ENCODE data around the gene VAPA. TPM values are rescaled to one million over a fixed set of nuclear protein-coding genes. Genes with fewer than 3 reads are reported as not detected.

The VAPA gene
- total and polyA plus RNA-seq, 12 donors: 33.2 to 269 (median 219) TPM

GRCh38 chr18:10002280-10002679 lies 88.5 kb downstream of the VAPA start:
- no peak overlapping the region for H3K4me3 ChIP-seq
- peaks cover 0 to 28% (median 13%) of the 10 kb centered on the region in 11 donors for H3K9me3 ChIP-seq
- no peak for TF ChIP-seq CTCF (IDR thresholded peaks at IDR 0.05)
- intact Hi-C loops (cut with DNase I): loop anchor here in 3 of 10 donors (10.0 kb wide), 1 partner anchor 513 kb away; no protein-coding TSS in a partner anchor
- peaks cover 0 to 13% (median 0%) of the 10 kb centered on the region in 9 donors for H3K4me1 ChIP-seq
- H3K36me3 ChIP-seq: no peaks in the 10 kb centered on the region
- no peak for DNase-seq
- H3K27me3 ChIP-seq: no peaks in the 10 kb centered on the region
- ATAC-seq: no peak
- H3K27ac ChIP-seq: no peak overlapping the region
- 84 to 91% methylated on average over 3 of the region's 3 CpGs for WGBS, 2 donors

- TF ChIP-seq CTCF (IDR thresholded peaks at IDR 0.05): no peak
- Histone ChIP-seq H3K9me3 (peaks cover 0 to 21% (median 13%) of the 10 kb centered on the region in 11 donors), H3K36me3 (no peaks in the 10 kb centered on the region), H3K27me3 (no peaks in the 10 kb centered on the region), H3K4me3 (no peak overlapping the region), H3K4me1 (peaks cover 0 to 13% (median 0%) of the 10 kb centered on the region in 9 donors), H3K27ac (no peak overlapping the region)
- DNase-seq (no peak), ATAC-seq (no peak)
- intact Hi-C loops (cut with DNase I): loop anchor here in 3 of 10 donors (10.0 kb wide), 1 partner anchor 512 kb away; no protein-coding TSS in a partner anchor
- 65 to 73% methylated on average over 1 of the region's 1 CpG for WGBS, 2 donors
Measured at GRCh38 chr18:10003281-10003680, 89.5 kb downstream of the VAPA start.

GRCh38 chr18:10003866-10004265 lies 90.0 kb downstream of the VAPA start:
- WGBS, 2 donors: 88 to 93% methylated on average over 7 of the region's 7 CpGs
- H3K4me3 ChIP-seq: no peak overlapping the region
- no peak for TF ChIP-seq CTCF (IDR thresholded peaks at IDR 0.05)
- no peak for ATAC-seq
- peaks cover 0 to 15% (median 8%) of the 10 kb centered on the region in 11 donors for H3K9me3 ChIP-seq
- no peak for DNase-seq
- no peak overlapping the region for H3K27ac ChIP-seq
- intact Hi-C loops (cut with DNase I): loop anchor here in 3 of 10 donors (10.0 kb wide), 1 partner anchor 511 kb away; no protein-coding TSS in a partner anchor
- peaks cover 0 to 13% (median 0%) of the 10 kb centered on the region in 9 donors for H3K4me1 ChIP-seq
- no peaks in the 10 kb centered on the region for H3K27me3 ChIP-seq
- no peaks in the 10 kb centered on the region for H3K36me3 ChIP-seq

GRCh38 chr18:10006311-10006893 lies 92.6 kb downstream of the VAPA start:
- Histone ChIP-seq H3K36me3 (no peaks in the 10 kb centered on the region), H3K4me1 (peaks cover 4 to 27% (median 17%) of the 10 kb centered on the region in 9 donors), H3K27ac (no peak overlapping the region), H3K27me3 (no peaks in the 10 kb centered on the region), H3K4me3 (no peak overlapping the region), H3K9me3 (no peaks in the 10 kb centered on the region)
- TF ChIP-seq CTCF (IDR thresholded peaks at IDR 0.05): peak in 7 of 9 donors; percentile 12 to 53 (median 43)
- intact Hi-C loops (cut with DNase I): loop anchor here in 6 of 10 donors (1.0 to 10.0 kb wide), 4 partner anchors 508 to 514 kb away; no protein-coding TSS in a partner anchor
- 80 to 82% methylated on average over 4 of the region's 4 CpGs for WGBS, 2 donors
- DNase-seq (no peak), ATAC-seq (peak in 5 of 8 donors; percentile 27 to 49 (median 40))
